A549 (cell line): ENCODE measurements around the gene KRTAP25-1. TPM values are rescaled to one million over a fixed set of nuclear protein-coding genes. Genes with fewer than 3 reads are reported as not detected.

Experiments
- ATAC-seq, 2 experiments: fragments of 200-7000 bp in 1 of 2; fragments of >200 bp in 1 of 2; cut with Nextera tagmentation in 1 of 2; cut with Tn5 transposase in 1 of 2; 3 replicates each; pipeline versions ENCODE4 v1.8.0 to v1.9.1; 2018 to 2020; ENCODE audit warnings: mild to moderate bottlenecking in 1 of 2, moderate library complexity in 1 of 2
- CTCF ChIA-PET: fragments of 300-600 bp; sonication (Branson Sonifier 250); formaldehyde crosslinking; extraction: SDS; loops from one replicate; lab custom pipeline; 2021; ENCODE audit warnings: antibody characterized with exemption, inconsistent platforms; lab: Yijun Ruan, JAX
- POLR2A ChIA-PET: fragments of 350-600 bp; formaldehyde crosslinking; extraction: SDS; loops from one replicate; lab custom pipeline; 2021; ENCODE audit warnings: antibody characterized with exemption, inconsistent platforms; lab: Yijun Ruan, JAX
- DNase-seq, 2 experiments: peaks; one replicate each; pipeline versions ENCODE4 v3.0.0 to v3.0.0-alpha.2; 2011 to 2016; ENCODE audit warnings: low read depth in 1 of 2, low spot score in 1 of 2
- FAIRE-seq: peaks from 2 replicates; lab custom pipeline; 2011; peaks lifted over from hg19 to GRCh38; lab: Jason Lieb, UNC
- H3K27ac ChIP-seq, 2 experiments: fragments of >200 bp; sonication (Bioruptor Twin); formaldehyde crosslinking; 3 replicates each; pipeline ENCODE4 v1.5.1; 2016 to 2017
- H3K4me1 ChIP-seq: fragments of >200 bp; sonication (Bioruptor Twin); formaldehyde crosslinking; 3 replicates; pipeline ENCODE4 v1.6.1; 2016
- H3K4me2 ChIP-seq: fragments of >200 bp; sonication (Bioruptor Twin); formaldehyde crosslinking; 3 replicates; pipeline ENCODE4 v1.6.1; 2016
- H3K4me3 ChIP-seq: fragments of >200 bp; sonication (Bioruptor Twin); formaldehyde crosslinking; 3 replicates; pipeline ENCODE4 v1.5.1; 2016
- H3K9me3 ChIP-seq: fragments of >200 bp; sonication (Bioruptor Twin); formaldehyde crosslinking; 3 replicates; pipeline ENCODE4 v1.6.1; 2016
- BHLHE40 ChIP-seq: IDR thresholded peaks from 2 replicates; pipeline ENCODE4 v1.6.1; 2012; ENCODE audit warnings: low read depth, low read length, inconsistent platforms
- CBX8 ChIP-seq: fragments of 200-600 bp; sonication (generic); IDR thresholded peaks from 2 replicates; pipeline ENCODE4 v1.6.1; 2016
- CHD2 ChIP-seq: fragments of 150-350 bp; IDR thresholded peaks from 2 replicates; pipeline ENCODE4 v1.6.1; 2014; ENCODE audit warnings: low read length; ENCODE audit not compliant: partially characterized antibody
- CHD4 ChIP-seq: fragments of 200-600 bp; sonication (generic); IDR thresholded peaks from 2 replicates; pipeline ENCODE4 v1.6.1; 2016; ENCODE audit warnings: antibody characterized with exemption, mild to moderate bottlenecking, borderline replicate concordance
- ELK1 ChIP-seq: fragments of 150-350 bp; IDR thresholded peaks from 2 replicates; pipeline ENCODE4 v1.6.1; 2014; ENCODE audit warnings: low read depth, mild to moderate bottlenecking, low read length
- ESRRA ChIP-seq: fragments of 150-350 bp; IDR thresholded peaks from 2 replicates; pipeline ENCODE4 v1.6.1; 2014; ENCODE audit warnings: mild to moderate bottlenecking, low read length, borderline replicate concordance
- HDAC2 ChIP-seq: fragments of 200-600 bp; sonication (generic); IDR thresholded peaks from 2 replicates; pipeline ENCODE4 v1.6.1; 2016
- HOXB5 ChIP-seq: fragments of 250-450 bp; sonication (Bioruptor Pico); IDR thresholded peaks from 2 replicates; pipeline ENCODE4 v1.5.0; 2020; ENCODE audit warnings: mild to moderate bottlenecking, moderate library complexity
- KDM1A ChIP-seq: fragments of 200-600 bp; sonication (generic); IDR thresholded peaks from 2 replicates; pipeline ENCODE4 v1.6.1; 2016; ENCODE audit warnings: low read depth, mild to moderate bottlenecking
- MAX ChIP-seq: IDR thresholded peaks from 2 replicates; pipeline ENCODE4 v1.6.1; 2012
- PHF8 ChIP-seq: fragments of 200-600 bp; sonication (generic); IDR thresholded peaks from 2 replicates; pipeline ENCODE4 v1.6.1; 2016; ENCODE audit warnings: low read depth, mild to moderate bottlenecking, antibody characterized with exemption, moderate library complexity, borderline replicate concordance
- POLR2AphosphoS2 ChIP-seq: conservative IDR thresholded peaks from 2 replicates; pipeline ENCODE4 v1.6.1; 2012; ENCODE audit warnings: low read length, improper control_type of control experiment, inconsistent platforms
- SREBF2 ChIP-seq: fragments of 450-650 bp; IDR thresholded peaks from 2 replicates; pipeline ENCODE4 v1.6.1; 2014; ENCODE audit warnings: mild to moderate bottlenecking, moderate library complexity
- TP53 ChIP-seq: fragments of 250-450 bp; sonication (Bioruptor Pico); IDR thresholded peaks from 2 replicates; pipeline ENCODE4 v1.5.0; 2021; ENCODE audit warnings: mild to moderate bottlenecking, moderate library complexity
- ZNF302 ChIP-seq: fragments of 250-450 bp; sonication (Bioruptor Pico); IDR thresholded peaks from 2 replicates; pipeline ENCODE4 v1.9.0; 2021; ENCODE audit warnings: inconsistent platforms, mild to moderate bottlenecking, moderate library complexity
- WGBS: methylation state at CpG from one replicate; pipeline ENCODE4 v1.1.6; 2017; ENCODE audit errors: missing lambda C conversion rate; 5-methylcytosine and 5-hydroxymethylcytosine counted together
- polyA minus RNA-seq: library from RNA; depleted of rRNA, polyadenylated mRNA; stranded (reverse); fragments of >200 nt; gene quantifications from 2 replicates; pipeline ENCODE4 v1.2.3, GENCODE V29; 2011; rRNA and poly(A)+ RNA removed
- polyA plus RNA-seq, 4 experiments: library from polyadenylated mRNA; depleted of rRNA in 3 of 4; stranded (reverse); fragments of >200 nt; fragmentation: RNase III in 1 of 4; extraction: RNeasy Plus Mini Kit Qiagen cat#74134 plus additional on column Dnase treatment in 1 of 4; gene quantifications; 2 replicates in 3 of 4; 3 replicates in 1 of 4; pipeline ENCODE4 v1.2.3, GENCODE V29; 2011 to 2017
- TF ChIP-seq, protein P1 (sequence below): fragments of >200 bp; sonication (Bioruptor Twin); formaldehyde crosslinking; IDR thresholded peaks from 3 replicates; pipeline ENCODE4 v1.5.1; 2016
- TF ChIP-seq, protein P2 (sequence below): fragments of >200 bp; sonication (Bioruptor Twin); formaldehyde crosslinking; IDR thresholded peaks from 3 replicates; pipeline ENCODE4 v1.6.1; 2016
- TF ChIP-seq, protein P3 (sequence below): IDR thresholded peaks from 2 replicates; pipeline ENCODE4 v1.6.1; 2012; ENCODE audit warnings: low read depth, borderline replicate concordance
- TF ChIP-seq, protein P4 (sequence below): fragments of 250-450 bp; sonication (Bioruptor Pico); IDR thresholded peaks from 2 replicates; pipeline ENCODE4 v1.5.0; 2020; ENCODE audit warnings: low read depth, mild to moderate bottlenecking, moderate library complexity

KRTAP25-1 gene, protein sequence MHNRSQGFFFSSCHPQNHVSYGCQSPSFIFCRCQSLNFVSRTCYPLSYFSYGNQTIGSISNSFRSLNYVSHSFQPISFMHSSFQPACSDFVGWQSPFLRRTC
- polyA plus RNA-seq (2011; rRNA removed) (not detected in 2 replicates), polyA plus RNA-seq (2017; fragmentation: RNase III; extraction: RNeasy Plus Mini Kit Qiagen cat#74134 plus additional on column Dnase treatment) (not detected in 3 replicates), polyA minus RNA-seq (not detected in 2 replicates)
- polyA plus RNA-seq (2012; cell fraction: cytosol; rRNA removed) = not detected in 2 replicates
- polyA plus RNA-seq (2012; cell fraction: nucleus; rRNA removed) = not detected in 2 replicates

DNA sequence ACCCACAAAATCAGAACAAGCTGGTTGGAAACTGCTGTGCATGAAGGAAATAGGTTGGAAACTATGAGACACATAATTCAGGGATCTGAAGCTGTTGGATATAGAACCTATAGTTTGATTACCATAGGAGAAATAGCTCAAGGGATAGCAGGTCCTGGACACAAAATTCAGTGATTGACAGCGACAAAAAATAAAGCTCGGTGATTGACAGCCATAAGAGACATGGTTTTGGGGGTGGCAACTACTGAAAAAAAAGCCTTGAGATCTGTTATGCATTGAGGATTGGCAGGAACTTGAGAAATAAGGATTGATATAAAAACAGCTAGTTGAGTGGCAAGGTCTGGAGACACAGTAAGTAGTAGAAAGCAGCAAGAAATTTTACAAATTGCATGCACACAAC, at the start of gene KRTAP25-1:
Gene KRTAP25-1, minus strand, starts transcription at position 300 of the 400 bp plus-strand sequence. Its CDS starts 24 bp downstream, at position 276.
- ChIA-PET CTCF (interaction anchor here (1.0 kb wide), 1 partner anchor 106 kb away, joined by 3 read pairs; no protein-coding TSS in a partner anchor), POLR2A (no interaction called here)
- H3K9me3 ChIP-seq = no peaks in the 10 kb centered on the region
- FAIRE-seq (no peak), ATAC-seq (no peak)
- H3K4me1 ChIP-seq = no peaks in the 10 kb centered on the region
- H3K4me3 ChIP-seq = no peak within 1 kb of the TSS
- no peak within 1 kb of the TSS for H3K4me2 ChIP-seq
- H3K27ac ChIP-seq = no peak within 1 kb of the TSS
- 0% methylated on average over 2 of the region's 2 CpGs for WGBS
- no peak for TF ChIP-seq KDM1A
- TF ChIP-seq HOXB5 = no peak
- TF ChIP-seq, protein P1, sequence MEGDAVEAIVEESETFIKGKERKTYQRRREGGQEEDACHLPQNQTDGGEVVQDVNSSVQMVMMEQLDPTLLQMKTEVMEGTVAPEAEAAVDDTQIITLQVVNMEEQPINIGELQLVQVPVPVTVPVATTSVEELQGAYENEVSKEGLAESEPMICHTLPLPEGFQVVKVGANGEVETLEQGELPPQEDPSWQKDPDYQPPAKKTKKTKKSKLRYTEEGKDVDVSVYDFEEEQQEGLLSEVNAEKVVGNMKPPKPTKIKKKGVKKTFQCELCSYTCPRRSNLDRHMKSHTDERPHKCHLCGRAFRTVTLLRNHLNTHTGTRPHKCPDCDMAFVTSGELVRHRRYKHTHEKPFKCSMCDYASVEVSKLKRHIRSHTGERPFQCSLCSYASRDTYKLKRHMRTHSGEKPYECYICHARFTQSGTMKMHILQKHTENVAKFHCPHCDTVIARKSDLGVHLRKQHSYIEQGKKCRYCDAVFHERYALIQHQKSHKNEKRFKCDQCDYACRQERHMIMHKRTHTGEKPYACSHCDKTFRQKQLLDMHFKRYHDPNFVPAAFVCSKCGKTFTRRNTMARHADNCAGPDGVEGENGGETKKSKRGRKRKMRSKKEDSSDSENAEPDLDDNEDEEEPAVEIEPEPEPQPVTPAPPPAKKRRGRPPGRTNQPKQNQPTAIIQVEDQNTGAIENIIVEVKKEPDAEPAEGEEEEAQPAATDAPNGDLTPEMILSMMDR = no peak
- TF ChIP-seq HDAC2 = no peak
- TF ChIP-seq CHD4 = no peak
- no peak for TF ChIP-seq CBX8
- TF ChIP-seq, protein P2, sequence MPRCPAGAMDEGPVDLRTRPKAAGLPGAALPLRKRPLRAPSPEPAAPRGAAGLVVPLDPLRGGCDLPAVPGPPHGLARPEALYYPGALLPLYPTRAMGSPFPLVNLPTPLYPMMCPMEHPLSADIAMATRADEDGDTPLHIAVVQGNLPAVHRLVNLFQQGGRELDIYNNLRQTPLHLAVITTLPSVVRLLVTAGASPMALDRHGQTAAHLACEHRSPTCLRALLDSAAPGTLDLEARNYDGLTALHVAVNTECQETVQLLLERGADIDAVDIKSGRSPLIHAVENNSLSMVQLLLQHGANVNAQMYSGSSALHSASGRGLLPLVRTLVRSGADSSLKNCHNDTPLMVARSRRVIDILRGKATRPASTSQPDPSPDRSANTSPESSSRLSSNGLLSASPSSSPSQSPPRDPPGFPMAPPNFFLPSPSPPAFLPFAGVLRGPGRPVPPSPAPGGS = no peak
- TF ChIP-seq, protein P3, sequence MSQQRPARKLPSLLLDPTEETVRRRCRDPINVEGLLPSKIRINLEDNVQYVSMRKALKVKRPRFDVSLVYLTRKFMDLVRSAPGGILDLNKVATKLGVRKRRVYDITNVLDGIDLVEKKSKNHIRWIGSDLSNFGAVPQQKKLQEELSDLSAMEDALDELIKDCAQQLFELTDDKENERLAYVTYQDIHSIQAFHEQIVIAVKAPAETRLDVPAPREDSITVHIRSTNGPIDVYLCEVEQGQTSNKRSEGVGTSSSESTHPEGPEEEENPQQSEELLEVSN = no peak
- TF ChIP-seq ZNF302 (CRISPR knock-in tag) = no peak
- no peak for TF ChIP-seq BHLHE40
- TF ChIP-seq ELK1 = no peak
- TF ChIP-seq ESRRA = no peak
- TF ChIP-seq, all 56 proteins: peak for 0
- DNase-seq = no peak

DNA sequence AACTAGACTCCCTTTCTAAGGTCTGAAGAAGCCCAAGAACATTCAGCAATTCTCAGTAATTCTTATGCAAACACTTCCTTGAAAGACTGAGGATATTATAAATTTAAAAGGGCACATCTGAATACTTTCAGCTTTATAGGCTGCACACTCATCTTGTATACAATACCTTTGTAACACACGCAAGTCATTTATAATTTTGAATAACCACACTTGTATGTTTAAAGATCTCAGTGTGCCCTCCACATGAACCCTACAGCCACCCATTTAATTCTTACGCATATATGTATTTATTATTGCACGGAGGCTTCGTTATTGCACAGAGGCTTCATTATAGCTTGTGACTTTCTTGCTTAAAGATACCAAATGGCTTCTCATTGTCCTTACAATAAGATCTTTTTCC, 49.4 kb upstream of the KRTAP25-1 start:
- Histone ChIP-seq H3K27ac (no peak overlapping the region), H3K4me3 (no peak overlapping the region), H3K9me3 (no peaks in the 10 kb centered on the region), H3K4me2 (no peak overlapping the region), H3K4me1 (no peaks in the 10 kb centered on the region)
- ChIA-PET POLR2A (no interaction called here), CTCF (interaction anchor here (0.5 to 0.6 kb wide), 2 partner anchors 36 to 718 kb away, joined by 3 read pairs; no protein-coding TSS in a partner anchor)
- FAIRE-seq (no peak), DNase-seq (no peak), ATAC-seq (no peak)
- WGBS = 43% methylated on average over 4 of the region's 4 CpGs
- TF ChIP-seq SREBF2 = no peak
- no peak for TF ChIP-seq TP53 (CRISPR knock-in tag)
- TF ChIP-seq ZNF302 (CRISPR knock-in tag) = no peak
- no peak for TF ChIP-seq MAX
- TF ChIP-seq, protein P4, sequence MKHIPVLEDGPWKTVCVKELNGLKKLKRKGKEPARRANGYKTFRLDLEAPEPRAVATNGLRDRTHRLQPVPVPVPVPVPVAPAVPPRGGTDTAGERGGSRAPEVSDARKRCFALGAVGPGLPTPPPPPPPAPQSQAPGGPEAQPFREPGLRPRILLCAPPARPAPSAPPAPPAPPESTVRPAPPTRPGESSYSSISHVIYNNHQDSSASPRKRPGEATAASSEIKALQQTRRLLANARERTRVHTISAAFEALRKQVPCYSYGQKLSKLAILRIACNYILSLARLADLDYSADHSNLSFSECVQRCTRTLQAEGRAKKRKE (CRISPR knock-in tag) = no peak
- no peak for TF ChIP-seq CHD4
- no peak for TF ChIP-seq CHD2
- TF ChIP-seq POLR2AphosphoS2 = no peak
- TF ChIP-seq PHF8 = no peak
